ENCODE measurements around the gene FAM168A.

FAM168A gene

DNA sequence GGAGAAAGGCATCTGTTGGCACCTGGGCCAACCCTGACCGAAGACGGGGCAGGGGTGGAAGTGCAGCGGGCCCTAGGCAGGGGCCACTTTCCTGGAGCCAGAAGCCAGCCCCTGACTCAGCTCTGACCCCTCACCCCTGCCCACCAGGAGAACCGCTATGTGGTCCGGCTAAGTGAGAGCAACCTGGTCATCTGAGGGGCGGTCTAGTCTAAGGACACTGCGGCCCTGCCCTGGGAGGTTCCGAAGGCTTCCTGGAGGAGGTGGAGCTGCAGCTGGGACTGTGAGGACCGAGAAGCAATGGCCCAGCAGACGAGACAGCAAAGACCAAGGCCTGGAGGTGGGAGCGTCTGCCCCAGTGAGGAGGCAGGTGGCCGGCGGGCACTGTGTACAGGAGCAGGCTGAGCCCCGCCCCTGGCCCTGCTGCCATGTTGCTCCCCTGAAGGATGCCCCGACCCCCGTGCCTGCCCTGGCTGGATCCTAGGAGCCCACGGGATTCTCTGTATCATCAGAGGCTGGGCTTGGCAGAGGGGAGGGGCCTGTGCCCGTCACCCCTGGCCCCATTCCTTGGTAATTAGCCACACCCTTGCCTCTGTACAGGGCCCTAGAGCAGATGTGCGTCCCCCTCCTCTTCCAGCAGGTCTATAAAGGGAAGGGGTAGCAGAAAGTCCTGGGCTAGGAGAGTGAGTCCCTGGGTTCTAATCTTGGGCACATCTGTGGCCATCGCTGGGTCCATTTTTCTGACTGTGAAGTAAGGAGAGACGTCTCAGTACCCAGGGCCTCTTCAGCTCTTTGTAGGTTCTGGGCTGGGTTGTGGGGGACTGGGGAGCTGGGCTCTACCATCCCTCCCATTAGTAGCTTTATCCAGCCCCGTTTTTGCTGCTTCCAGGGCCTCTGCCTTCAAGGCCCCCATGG is 202.4 kb downstream of the FAM168A start:
- Histone ChIP-seq H3K9me2 (replicated peaks; ENCODE audit: control insufficient read depth, low read length) (no peaks in the 10 kb centered on the region), H3K4me3 (ENCODE audit: low read length) (no peak overlapping the region), H3K4me2 (ENCODE audit: low read length) (no peak overlapping the region), H3K27ac (ENCODE audit: low read depth, low read length) (no peak overlapping the region), H4K20me1 (ENCODE audit: control insufficient read depth, insufficient read depth, low read depth, low read length) (no peaks in the 10 kb centered on the region), H3K4me1 (ENCODE audit: control insufficient read depth, low read length) (no peaks in the 10 kb centered on the region), H3F3A (ENCODE audit: control insufficient read depth, insufficient read depth) (peaks cover 4% of the 10 kb centered on the region; the same call in 1 of the 2 replicates), H3K36me3 (ENCODE audit: control insufficient read depth, low read length) (peaks cover 83% of the 10 kb centered on the region), H3K27me3 (ENCODE audit: control insufficient read depth, low read length) (no peaks in the 10 kb centered on the region), H3K9me3 (ENCODE audit: control insufficient read depth, insufficient read depth, low read length) (no peaks in the 10 kb centered on the region), H3K79me2 (ENCODE audit: control insufficient read depth, low read length) (no peaks in the 10 kb centered on the region)
- TF ChIP-seq CTCF (IDR thresholded peaks at IDR 0.05; ENCODE audit: low read depth, low read length, poor library complexity, severe bottlenecking): no peak
- TF ChIP-seq EZH2phosphoT487 (IDR thresholded peaks at IDR 0.05; ENCODE audit: borderline replicate concordance, low read length): no peak

GRCh38 chr11:73394416-73395296 is 203.3 kb downstream of the FAM168A start:
- Histone ChIP-seq H3K4me2 (ENCODE audit: low read length) (no peak overlapping the region), H3K36me3 (ENCODE audit: control insufficient read depth, low read length) (peaks cover 91% of the 10 kb centered on the region), H3K9me2 (replicated peaks; ENCODE audit: control insufficient read depth, low read length) (no peaks in the 10 kb centered on the region), H3K4me1 (ENCODE audit: control insufficient read depth, low read length) (no peaks in the 10 kb centered on the region), H3F3A (ENCODE audit: control insufficient read depth, insufficient read depth) (peaks cover 4% of the 10 kb centered on the region; the same call in 1 of the 2 replicates), H3K9me3 (ENCODE audit: control insufficient read depth, insufficient read depth, low read length) (no peaks in the 10 kb centered on the region), H4K20me1 (ENCODE audit: control insufficient read depth, insufficient read depth, low read depth, low read length) (no peaks in the 10 kb centered on the region), H3K4me3 (ENCODE audit: low read length) (no peak overlapping the region), H3K27ac (ENCODE audit: low read depth, low read length) (no peak overlapping the region), H3K27me3 (ENCODE audit: control insufficient read depth, low read length) (no peaks in the 10 kb centered on the region), H3K79me2 (ENCODE audit: control insufficient read depth, low read length) (peaks cover 5% of the 10 kb centered on the region)
- no peak for TF ChIP-seq EZH2phosphoT487 (IDR thresholded peaks at IDR 0.05; ENCODE audit: borderline replicate concordance, low read length)
- no peak for TF ChIP-seq CTCF (IDR thresholded peaks at IDR 0.05; ENCODE audit: low read depth, low read length, poor library complexity, severe bottlenecking)

- H4K20me1 ChIP-seq (ENCODE audit: control insufficient read depth, insufficient read depth, low read depth, low read length): no peaks in the 10 kb centered on the region
- H3K4me3 ChIP-seq (ENCODE audit: low read length): no peak overlapping the region
- H3K9me2 ChIP-seq (replicated peaks; ENCODE audit: control insufficient read depth, low read length): no peaks in the 10 kb centered on the region
- peak; percentile 84 for TF ChIP-seq CTCF (IDR thresholded peaks at IDR 0.05; ENCODE audit: low read depth, low read length, poor library complexity, severe bottlenecking)
- no peak for TF ChIP-seq EZH2phosphoT487 (IDR thresholded peaks at IDR 0.05; ENCODE audit: borderline replicate concordance, low read length)
- peaks cover 1% of the 10 kb centered on the region for H3K4me1 ChIP-seq (ENCODE audit: control insufficient read depth, low read length)
- H3K79me2 ChIP-seq (ENCODE audit: control insufficient read depth, low read length): peaks cover 14% of the 10 kb centered on the region
- no peak overlapping the region for H3K27ac ChIP-seq (ENCODE audit: low read depth, low read length)
- H3K36me3 ChIP-seq (ENCODE audit: control insufficient read depth, low read length): peaks cover 93% of the 10 kb centered on the region
- no peaks in the 10 kb centered on the region for H3K27me3 ChIP-seq (ENCODE audit: control insufficient read depth, low read length)
- H3K4me2 ChIP-seq (ENCODE audit: low read length): no peak overlapping the region
- H3F3A ChIP-seq (ENCODE audit: control insufficient read depth, insufficient read depth): no peaks in the 10 kb centered on the region
- H3K9me3 ChIP-seq (ENCODE audit: control insufficient read depth, insufficient read depth, low read length): no peaks in the 10 kb centered on the region
Measured at GRCh38 chr11:73393479-73394415, 204.2 kb downstream of the FAM168A start.

Data from DOHH2 (cell line).